ENCODE measurements around the gene BTG2.
A peak's percentile ranks its signal among the peaks of the same experiment; 100 is the strongest.

Gene BTG2

GRCh38 chr1:203276916-203277545, 28.3 kb upstream of the BTG2 start:
- DNase-seq, result no peak

- DNase-seq, result no peak
These were observed 27.0 kb upstream of the BTG2 start for GRCh38 chr1:203278082-203278884.

- DNase-seq, result no peak
These were observed 26.4 kb upstream of the BTG2 start for GRCh38 chr1:203278885-203279406.

- no peak for DNase-seq
These were observed 25.3 kb upstream of the BTG2 start for GRCh38 chr1:203280061-203280460.

GRCh38 chr1:203281033-203281432, 24.3 kb upstream of the BTG2 start:
- DNase-seq, result no peak

GRCh38 chr1:203281851-203282661, 23.3 kb upstream of the BTG2 start:
- no peak for DNase-seq

- DNase-seq, result no peak
These were observed 22.4 kb upstream of the BTG2 start for GRCh38 chr1:203282720-203283542.

- DNase-seq, result no peak
These were observed 21.7 kb upstream of the BTG2 start for GRCh38 chr1:203283597-203283996.

- no peak for DNase-seq
These were observed 20.8 kb upstream of the BTG2 start for GRCh38 chr1:203284411-203285123.

GRCh38 chr1:203286161-203286984, 18.9 kb upstream of the BTG2 start:
- DNase-seq, result peak; percentile 76

- peak; percentile 98 for DNase-seq
These were observed 18.0 kb upstream of the BTG2 start for GRCh38 chr1:203287109-203287893.

- no peak for DNase-seq
These were observed 17.4 kb upstream of the BTG2 start for GRCh38 chr1:203287898-203288297.

GRCh38 chr1:203288400-203288799, 16.9 kb upstream of the BTG2 start:
- no peak for DNase-seq

GRCh38 chr1:203289281-203289981, 15.9 kb upstream of the BTG2 start:
- DNase-seq, result peak; percentile 62

GRCh38 chr1:203289982-203290260, 15.4 kb upstream of the BTG2 start:
- DNase-seq, result no peak

- DNase-seq, result no peak
These were observed 14.8 kb upstream of the BTG2 start for GRCh38 chr1:203290261-203291089.

- DNase-seq, result no peak
These were observed 13.9 kb upstream of the BTG2 start for GRCh38 chr1:203291201-203292096.

GRCh38 chr1:203295796-203296195, 9.5 kb upstream of the BTG2 start:
- DNase-seq, result no peak
